CD14-positive monocyte (primary cell): ENCODE measurements around the gene RAB3GAP2. TPM values are rescaled to one million over a fixed set of nuclear protein-coding genes. Genes with fewer than 3 reads are reported as not detected.
A peak's percentile ranks its signal among the peaks of the same experiment; 100 is the strongest.

Experiments
- DNase-seq, 3 donors: peaks; one replicate each; pipeline ENCODE4 v3.0.0-alpha.2; 2011 to 2022
- H2AFZ ChIP-seq: 2 replicates; pipeline ENCODE4 v1.6.0; 2012; ENCODE audit warnings: mild to moderate bottlenecking, low read depth, low read length, inconsistent platforms; ENCODE audit not compliant: insufficient read depth, poor library complexity, severe bottlenecking
- H3K27ac ChIP-seq, 2 donors: 1 replicate in 1 of 2; 2 replicates in 1 of 2; pipeline ENCODE4 v1.5.1; 2012 to 2013; ENCODE audit warnings: low read length in 2 of 2, control low read depth in 1 of 2, inconsistent platforms in 1 of 2, low read depth in 1 of 2, mild to moderate bottlenecking in 1 of 2
- H3K27me3 ChIP-seq, 2 donors: one replicate each; pipeline versions ENCODE4 v1.6.0 to v1.6.1; 2011 to 2013; ENCODE audit warnings: low read length in 2 of 2; ENCODE audit not compliant: control insufficient read depth in 2 of 2, insufficient read depth in 2 of 2
- H3K36me3 ChIP-seq, 2 donors: replicated peaks in 1 of 2; 1 replicate in 1 of 2; 2 replicates in 1 of 2; pipeline versions ENCODE4 v1.5.1 to v1.6.1; 2012 to 2013; ENCODE audit warnings: low read length in 2 of 2, control low read depth in 1 of 2, inconsistent platforms in 1 of 2, mild to moderate bottlenecking in 1 of 2; ENCODE audit not compliant: insufficient read depth in 2 of 2, control insufficient read depth in 1 of 2
- H3K4me1 ChIP-seq, 2 donors: 1 replicate in 1 of 2; 2 replicates in 1 of 2; pipeline versions ENCODE4 v1.5.1 to v1.6.1; 2012 to 2013; ENCODE audit warnings: low read length in 2 of 2, control low read depth in 1 of 2, inconsistent platforms in 1 of 2, mild to moderate bottlenecking in 1 of 2, moderate library complexity in 1 of 2; ENCODE audit not compliant: insufficient read depth in 2 of 2, control insufficient read depth in 1 of 2
- H3K4me2 ChIP-seq: replicated peaks from 2 replicates; pipeline ENCODE3; 2012; ENCODE audit warnings: low read length, moderate library complexity, mild to moderate bottlenecking; ENCODE audit not compliant: poor library complexity, severe bottlenecking; ENCODE audit errors: extremely low read depth
- H3K4me3 ChIP-seq, 3 experiments: fragments of 200-600 bp in 1 of 3; sonication (generic) in 1 of 3; replicated peaks in 1 of 3; 1 replicate in 2 of 3; 2 replicates in 1 of 3; pipeline ENCODE4 v1.5.1; 2011 to 2013; ENCODE audit warnings: low read length in 3 of 3, mild to moderate bottlenecking in 3 of 3, control low read depth in 2 of 3, low read depth in 2 of 3, inconsistent platforms in 1 of 3, moderate library complexity in 1 of 3
- H3K79me2 ChIP-seq: 2 replicates; pipeline ENCODE4 v1.6.0; 2012; ENCODE audit warnings: mild to moderate bottlenecking, control low read depth, inconsistent platforms, low read length, moderate library complexity; ENCODE audit not compliant: insufficient read depth
- H3K9ac ChIP-seq: 2 replicates; pipeline ENCODE4 v1.6.0; 2017; ENCODE audit warnings: low read length, mild to moderate bottlenecking; ENCODE audit not compliant: insufficient read depth, poor library complexity, severe bottlenecking
- H3K9me3 ChIP-seq, 2 donors: replicated peaks in 1 of 2; 1 replicate in 1 of 2; 2 replicates in 1 of 2; pipeline versions ENCODE4 v1.5.1 to v1.6.1; 2012 to 2013; ENCODE audit warnings: low read length in 2 of 2, control low read depth in 1 of 2; ENCODE audit not compliant: control insufficient read depth in 1 of 2, insufficient read depth in 1 of 2
- H4K20me1 ChIP-seq: 2 replicates; pipeline ENCODE4 v1.6.0; 2012; ENCODE audit warnings: mild to moderate bottlenecking, low read length, control low read depth, moderate library complexity; ENCODE audit not compliant: insufficient read depth
- H3K27ac Mint-ChIP-seq, 7 donors: one replicate each; pipeline ENCODE4 v1.8.0; 2020; ENCODE audit warnings: mild to moderate bottlenecking in 7 of 7, mixed read lengths in 7 of 7, moderate library complexity in 6 of 7, inconsistent platforms in 2 of 7
- H3K27me3 Mint-ChIP-seq, 3 donors: one replicate each; pipeline ENCODE4 v1.8.0; 2021 to 2022; ENCODE audit warnings: low read depth in 3 of 3, mild to moderate bottlenecking in 3 of 3, mixed read lengths in 3 of 3, moderate library complexity in 3 of 3, inconsistent platforms in 1 of 3
- H3K36me3 Mint-ChIP-seq, 2 donors: one replicate each; pipeline ENCODE4 v1.8.0; 2020; ENCODE audit warnings: mixed read lengths in 2 of 2, inconsistent platforms in 1 of 2, mild to moderate bottlenecking in 1 of 2
- H3K4me1 Mint-ChIP-seq: one replicate; pipeline ENCODE4 v1.8.0; 2020; ENCODE audit warnings: mild to moderate bottlenecking, mixed read lengths
- H3K4me3 Mint-ChIP-seq, 2 donors: one replicate each; pipeline ENCODE4 v1.8.0; 2020; ENCODE audit warnings: mild to moderate bottlenecking in 2 of 2, mixed read lengths in 2 of 2, moderate library complexity in 1 of 2
- H3K9me3 Mint-ChIP-seq, 7 donors: one replicate each; pipeline ENCODE4 v1.8.0; 2020 to 2022; ENCODE audit warnings: mixed read lengths in 7 of 7, mild to moderate bottlenecking in 6 of 7, moderate library complexity in 6 of 7, inconsistent platforms in 2 of 7
- CTCF ChIP-seq: fragments of 200-600 bp; IDR thresholded peaks from one replicate; pipeline ENCODE4 v1.8.0; 2022; ENCODE audit warnings: antibody characterized with exemption, mild to moderate bottlenecking
- WGBS: methylation state at CpG from one replicate; pipeline ENCODE4 v1.1.5; 2013; ENCODE audit warnings: missing lambda C conversion rate; ENCODE audit not compliant: insufficient coverage; 5-methylcytosine and 5-hydroxymethylcytosine counted together
- intact Hi-C, 2 donors: fragments of 100-400 bp; cut with micrococcal nuclease; formaldehyde crosslinking; loops; one replicate each; pipeline versions ENCODE4 v1.15.0 to v1.15.1; 2023
- polyA plus RNA-seq, 3 donors: library from polyadenylated mRNA; depleted of rRNA in 1 of 3; unstranded in 2 of 3; stranded (reverse) in 1 of 3; fragments of 300-500 nt in 2 of 3; fragments of >200 nt in 1 of 3; fragmentation: Illumina TruSeq in 2 of 3; gene quantifications; 1 replicate in 2 of 3; 2 replicates in 1 of 3; pipeline ENCODE4 v1.2.3, GENCODE V29; 2012 to 2021

Gene RAB3GAP2
- polyA plus RNA-seq, 3 donors = 9.8 to 12.1 (median 11.6) TPM

- Histone ChIP-seq H2AFZ (no peak overlapping the region), H3K9ac (no peak overlapping the region), H3K27me3 (no peaks in the 10 kb centered on the region), H3K27ac (no peak overlapping the region), H3K9me3 (no peaks in the 10 kb centered on the region), H3K4me2 (no peak overlapping the region), H3K36me3 (peaks cover 60 to 87% of the 10 kb centered on the region in 2 donors), H3K4me3 (no peak overlapping the region), H3K79me2 (no peaks in the 10 kb centered on the region), H4K20me1 (no peaks in the 10 kb centered on the region), H3K4me1 (no peaks in the 10 kb centered on the region)
- peak overlapping the region in 1 of 7 donors; percentile 2 for H3K27ac Mint-ChIP-seq
- WGBS = no CpG with 5 or more reads among the region's 2 CpGs
- TF ChIP-seq CTCF = no peak
- peaks cover 0 to 1% (median 0%) of the 10 kb centered on the region in 3 donors for H3K27me3 Mint-ChIP-seq
- H3K36me3 Mint-ChIP-seq = peaks cover 66 to 85% of the 10 kb centered on the region in 2 donors
- no peak for DNase-seq
- intact Hi-C loops = no loop called here
- peaks cover 7% of the 10 kb centered on the region for H3K4me1 Mint-ChIP-seq
- no peaks in the 10 kb centered on the region for H3K9me3 Mint-ChIP-seq
- H3K4me3 Mint-ChIP-seq = no peak overlapping the region
Observed at GRCh38 chr1:220135755-220136154, 136.5 kb downstream of the RAB3GAP2 start.

- DNase-seq = no peak
- Mint-ChIP-seq H3K27ac (peak overlapping the region in 1 of 7 donors; percentile 26), H3K4me3 (no peak overlapping the region), H3K4me1 (peaks cover 2% of the 10 kb centered on the region), H3K9me3 (no peaks in the 10 kb centered on the region), H3K27me3 (no peaks in the 10 kb centered on the region), H3K36me3 (peaks cover 60 to 78% of the 10 kb centered on the region in 2 donors)
- H3K9ac ChIP-seq = no peak overlapping the region
- peaks cover 50 to 85% of the 10 kb centered on the region in 2 donors for H3K36me3 ChIP-seq
- no peaks in the 10 kb centered on the region for H3K79me2 ChIP-seq
- no peaks in the 10 kb centered on the region for H3K27me3 ChIP-seq
- peaks cover 0 to 1% of the 10 kb centered on the region in 2 donors for H3K4me1 ChIP-seq
- no peak overlapping the region for H3K4me2 ChIP-seq
- no peak overlapping the region for H3K27ac ChIP-seq
- TF ChIP-seq CTCF = no peak
- H2AFZ ChIP-seq = no peak overlapping the region
- H3K9me3 ChIP-seq = no peaks in the 10 kb centered on the region
- H3K4me3 ChIP-seq = no peak overlapping the region
- intact Hi-C loops = no loop called here
- H4K20me1 ChIP-seq = no peaks in the 10 kb centered on the region
Observed at GRCh38 chr1:220129479-220130210, 142.6 kb downstream of the RAB3GAP2 start.
